OCI-LY7 (cell line): ENCODE data around the gene ARHGEF26.

Source experiments
- CTCF ChIP-seq: fragments of 200-600 bp; sonication (generic); conservative IDR thresholded peaks from 2 replicates; pipeline ENCODE4 v1.5.1; 2014; ENCODE audit warnings: mild to moderate bottlenecking, antibody characterized with exemption, low read length, moderate library complexity, mixed read lengths
- EZH2phosphoT487 ChIP-seq: fragments of 200-600 bp; sonication (generic); IDR thresholded peaks from 2 replicates; pipeline ENCODE4 v1.6.1; 2018; ENCODE audit warnings: low read depth, borderline replicate concordance, mild to moderate bottlenecking, mixed run types, antibody characterized with exemption, low read length, moderate library complexity, mixed read lengths

- TF ChIP-seq EZH2phosphoT487 (no peak), CTCF (no peak)
Measured at GRCh38 chr3:154229217-154229590, 108.0 kb downstream of the ARHGEF26 start.
